K562 (cell line): ENCODE measurements around the gene NAP1L4.

Experiments
- CC2D1A ChIP-seq: fragments of 450-650 bp; IDR thresholded peaks from 2 replicates; pipeline ENCODE4 v1.6.1; 2017; ENCODE audit warnings: mild to moderate bottlenecking
- EP300 ChIP-seq: IDR thresholded peaks from 2 replicates; pipeline ENCODE4 v1.6.1; 2012; ENCODE audit warnings: low read length, improper control_type of control experiment
- EZH2 ChIP-seq: IDR thresholded peaks from 2 replicates; pipeline ENCODE4 v1.6.1; 2012; ENCODE audit warnings: low read depth, mild to moderate bottlenecking, inconsistent platforms, low read length, borderline replicate concordance
- JUNB ChIP-seq: fragments of 450-650 bp; formaldehyde crosslinking; conservative IDR thresholded peaks from 2 replicates; pipeline ENCODE4 v1.4.0; 2020; ENCODE audit warnings: mild to moderate bottlenecking
- JUND ChIP-seq, 2 experiments: IDR thresholded peaks; 2 replicates in 1 of 2; 3 replicates in 1 of 2; pipeline ENCODE4 v1.6.1; 2011; ENCODE audit warnings: borderline replicate concordance in 2 of 2, low read depth in 2 of 2, low read length in 2 of 2, improper control_type of control experiment in 1 of 2, missing biosample characterization in 1 of 2, missing genetic modification characterization in 1 of 2, missing genetic modification reagents in 1 of 2
- KAT8 ChIP-seq: fragments of 450-650 bp; IDR thresholded peaks from 2 replicates; pipeline ENCODE4 v1.6.1; 2016; ENCODE audit warnings: low read depth, mild to moderate bottlenecking
- SREBF2 ChIP-seq: sonication (generic); formaldehyde crosslinking; IDR thresholded peaks from 2 replicates; pipeline ENCODE4 v1.4.0; 2020; ENCODE audit warnings: mild to moderate bottlenecking, missing genetic modification reagents
- ZNF175 ChIP-seq: fragments of 200-800 bp; sonication (Bioruptor generic); IDR thresholded peaks from 2 replicates; pipeline ENCODE4 v1.6.1; 2016; ENCODE audit warnings: low read depth, mild to moderate bottlenecking, missing genetic modification characterization, missing compliant biosample characterization
- ZNF384 ChIP-seq: IDR thresholded peaks from 2 replicates; pipeline ENCODE4 v1.6.1; 2012; ENCODE audit warnings: low read depth, low read length, improper control_type of control experiment
- TF ChIP-seq, protein P1 (sequence below), 3 experiments: IDR thresholded peaks in 2 of 3; conservative IDR thresholded peaks in 1 of 3; 2 replicates each; pipeline ENCODE4 v1.5.1; 2011 to 2012; ENCODE audit warnings: low read length in 3 of 3, mild to moderate bottlenecking in 3 of 3, control low read depth in 2 of 3, improper control_type of control experiment in 1 of 3, inconsistent platforms in 1 of 3, low read depth in 1 of 3, mixed read lengths in 1 of 3, moderate library complexity in 1 of 3; ENCODE audit not compliant: insufficient read depth in 2 of 3
- TF ChIP-seq, protein P2 (sequence below): fragments of 250-450 bp; sonication (Bioruptor Pico); IDR thresholded peaks from 2 replicates; pipeline ENCODE4 v1.4.0; 2020; ENCODE audit warnings: mild to moderate bottlenecking, moderate library complexity
- TF ChIP-seq, protein P3 (sequence below): fragments of 250-450 bp; sonication (Bioruptor Pico); IDR thresholded peaks from 2 replicates; pipeline ENCODE4 v1.4.0; 2020; ENCODE audit warnings: mild to moderate bottlenecking, moderate library complexity

DNA sequence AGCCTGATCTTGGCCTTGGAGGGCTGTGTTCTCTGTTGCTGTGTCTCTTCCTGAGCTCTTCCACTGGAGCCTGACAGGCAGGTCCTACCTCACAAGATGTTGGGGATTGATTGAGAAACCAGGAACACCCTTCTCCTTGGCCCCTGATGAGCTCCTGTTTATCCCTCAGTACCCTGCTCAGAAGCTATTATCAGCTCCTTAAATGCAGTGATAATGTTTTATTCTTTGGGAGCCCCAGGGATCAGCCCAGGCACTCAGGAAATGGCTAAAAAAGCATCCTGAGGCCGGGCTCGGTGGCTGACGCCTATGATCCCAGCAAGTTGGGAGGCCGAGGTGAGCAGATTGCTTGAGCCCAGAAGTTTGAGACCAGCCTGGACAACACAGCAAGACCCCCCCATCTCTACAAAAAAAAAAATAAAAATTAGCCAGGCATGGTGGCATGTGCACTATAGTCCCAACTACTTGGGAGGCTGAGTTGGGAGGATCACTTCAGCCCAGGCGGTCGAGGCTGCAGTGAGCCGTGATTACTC lies 58.0 kb downstream of the NAP1L4 start:
- TF ChIP-seq ZNF175 (CRISPR knock-in tag) (no peak), EP300 (no peak), KAT8 (no peak), JUND (IDR thresholded peaks at IDR 0.05; ENCODE audit: borderline replicate concordance, low read depth, low read length) (no peak), JUND (tag; IDR thresholded peaks at IDR 0.05; ENCODE audit: borderline replicate concordance, low read depth, low read length) (no peak), EZH2 (no peak), JUNB (CRISPR knock-in tag) (no peak), ZNF384 (no peak), SREBF2 (CRISPR knock-in tag) (no peak), CC2D1A (no peak)
- TF ChIP-seq, protein P1, sequence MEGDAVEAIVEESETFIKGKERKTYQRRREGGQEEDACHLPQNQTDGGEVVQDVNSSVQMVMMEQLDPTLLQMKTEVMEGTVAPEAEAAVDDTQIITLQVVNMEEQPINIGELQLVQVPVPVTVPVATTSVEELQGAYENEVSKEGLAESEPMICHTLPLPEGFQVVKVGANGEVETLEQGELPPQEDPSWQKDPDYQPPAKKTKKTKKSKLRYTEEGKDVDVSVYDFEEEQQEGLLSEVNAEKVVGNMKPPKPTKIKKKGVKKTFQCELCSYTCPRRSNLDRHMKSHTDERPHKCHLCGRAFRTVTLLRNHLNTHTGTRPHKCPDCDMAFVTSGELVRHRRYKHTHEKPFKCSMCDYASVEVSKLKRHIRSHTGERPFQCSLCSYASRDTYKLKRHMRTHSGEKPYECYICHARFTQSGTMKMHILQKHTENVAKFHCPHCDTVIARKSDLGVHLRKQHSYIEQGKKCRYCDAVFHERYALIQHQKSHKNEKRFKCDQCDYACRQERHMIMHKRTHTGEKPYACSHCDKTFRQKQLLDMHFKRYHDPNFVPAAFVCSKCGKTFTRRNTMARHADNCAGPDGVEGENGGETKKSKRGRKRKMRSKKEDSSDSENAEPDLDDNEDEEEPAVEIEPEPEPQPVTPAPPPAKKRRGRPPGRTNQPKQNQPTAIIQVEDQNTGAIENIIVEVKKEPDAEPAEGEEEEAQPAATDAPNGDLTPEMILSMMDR (IDR thresholded peaks at IDR 0.05 in 2 of 3, conservative IDR thresholded peaks at IDR 0.05 in 1 of 3; ENCODE audit: insufficient read depth in 2 of 3, low read depth in 1 of 3, low read length in 3 of 3): no peak
- TF ChIP-seq, protein P2, sequence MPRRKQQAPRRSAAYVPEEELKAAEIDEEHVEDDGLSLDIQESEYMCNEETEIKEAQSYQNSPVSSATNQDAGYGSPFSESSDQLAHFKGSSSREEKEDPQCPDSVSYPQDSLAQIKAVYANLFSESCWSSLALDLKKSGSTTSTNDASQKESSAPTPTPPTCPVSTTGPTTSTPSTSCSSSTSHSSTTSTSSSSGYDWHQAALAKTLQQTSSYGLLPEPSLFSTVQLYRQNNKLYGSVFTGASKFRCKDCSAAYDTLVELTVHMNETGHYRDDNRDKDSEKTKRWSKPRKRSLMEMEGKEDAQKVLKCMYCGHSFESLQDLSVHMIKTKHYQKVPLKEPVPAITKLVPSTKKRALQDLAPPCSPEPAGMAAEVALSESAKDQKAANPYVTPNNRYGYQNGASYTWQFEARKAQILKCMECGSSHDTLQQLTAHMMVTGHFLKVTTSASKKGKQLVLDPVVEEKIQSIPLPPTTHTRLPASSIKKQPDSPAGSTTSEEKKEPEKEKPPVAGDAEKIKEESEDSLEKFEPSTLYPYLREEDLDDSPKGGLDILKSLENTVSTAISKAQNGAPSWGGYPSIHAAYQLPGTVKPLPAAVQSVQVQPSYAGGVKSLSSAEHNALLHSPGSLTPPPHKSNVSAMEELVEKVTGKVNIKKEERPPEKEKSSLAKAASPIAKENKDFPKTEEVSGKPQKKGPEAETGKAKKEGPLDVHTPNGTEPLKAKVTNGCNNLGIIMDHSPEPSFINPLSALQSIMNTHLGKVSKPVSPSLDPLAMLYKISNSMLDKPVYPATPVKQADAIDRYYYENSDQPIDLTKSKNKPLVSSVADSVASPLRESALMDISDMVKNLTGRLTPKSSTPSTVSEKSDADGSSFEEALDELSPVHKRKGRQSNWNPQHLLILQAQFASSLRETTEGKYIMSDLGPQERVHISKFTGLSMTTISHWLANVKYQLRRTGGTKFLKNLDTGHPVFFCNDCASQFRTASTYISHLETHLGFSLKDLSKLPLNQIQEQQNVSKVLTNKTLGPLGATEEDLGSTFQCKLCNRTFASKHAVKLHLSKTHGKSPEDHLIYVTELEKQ (CRISPR knock-in tag): no peak
- TF ChIP-seq, protein P3, sequence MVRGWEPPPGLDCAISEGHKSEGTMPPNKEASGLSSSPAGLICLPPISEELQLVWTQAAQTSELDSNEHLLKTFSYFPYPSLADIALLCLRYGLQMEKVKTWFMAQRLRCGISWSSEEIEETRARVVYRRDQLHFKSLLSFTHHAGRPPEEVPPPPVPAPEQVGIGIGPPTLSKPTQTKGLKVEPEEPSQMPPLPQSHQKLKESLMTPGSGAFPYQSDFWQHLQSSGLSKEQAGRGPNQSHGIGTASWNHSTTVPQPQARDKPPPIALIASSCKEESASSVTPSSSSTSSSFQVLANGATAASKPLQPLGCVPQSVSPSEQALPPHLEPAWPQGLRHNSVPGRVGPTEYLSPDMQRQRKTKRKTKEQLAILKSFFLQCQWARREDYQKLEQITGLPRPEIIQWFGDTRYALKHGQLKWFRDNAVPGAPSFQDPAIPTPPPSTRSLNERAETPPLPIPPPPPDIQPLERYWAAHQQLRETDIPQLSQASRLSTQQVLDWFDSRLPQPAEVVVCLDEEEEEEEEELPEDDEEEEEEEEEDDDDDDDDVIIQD (CRISPR knock-in tag): no peak
